K562 (cell line): ENCODE results near the gene RAB9B.

Experiments used
- HDGF ChIP-seq: fragments of 450-650 bp; IDR thresholded peaks from 2 replicates; pipeline ENCODE4 v1.6.1; 2016
- NCOA1 ChIP-seq: fragments of 450-650 bp; IDR thresholded peaks from 2 replicates; pipeline ENCODE4 v1.6.1; 2016; ENCODE audit warnings: low read depth
- NFE2 ChIP-seq: IDR thresholded peaks from 2 replicates; pipeline ENCODE4 v1.6.1; 2014; ENCODE audit warnings: antibody characterized with exemption, low read depth
- POLR2AphosphoS5 ChIP-seq: IDR thresholded peaks from 2 replicates; pipeline ENCODE4 v1.6.1; 2011; ENCODE audit warnings: mild to moderate bottlenecking, low read depth, low read length, moderate library complexity; ENCODE audit not compliant: control insufficient read depth, insufficient read depth
- PRPF4 ChIP-seq: fragments of 200-400 bp; formaldehyde crosslinking; IDR thresholded peaks from one replicate; pipeline ENCODE4 v1.6.1; 2017; ENCODE audit warnings: low read length, low read depth, mild to moderate bottlenecking; ENCODE audit not compliant: insufficient read depth, poor library complexity, severe bottlenecking
- RAD21 ChIP-seq, 2 experiments: fragments of 250-450 bp in 1 of 2; fragments of 450-650 bp in 1 of 2; sonication (Bioruptor Pico) in 1 of 2; formaldehyde crosslinking in 1 of 2; IDR thresholded peaks in 1 of 2; conservative IDR thresholded peaks in 1 of 2; 2 replicates each; pipeline versions ENCODE4 v1.4.0 to v1.8.0; 2020 to 2022; ENCODE audit warnings: mild to moderate bottlenecking in 2 of 2, moderate library complexity in 1 of 2
- SP2 ChIP-seq: IDR thresholded peaks from 2 replicates; pipeline ENCODE4 v1.6.1; 2011; ENCODE audit warnings: mild to moderate bottlenecking, low read depth, low read length, moderate library complexity; ENCODE audit not compliant: poor library complexity, severe bottlenecking; ENCODE audit errors: extremely low read depth
- TFAP4 ChIP-seq: sonication (generic); formaldehyde crosslinking; IDR thresholded peaks from 2 replicates; pipeline ENCODE4 v1.8.0; 2022; ENCODE audit warnings: missing genetic modification reagents, mild to moderate bottlenecking, moderate library complexity, borderline replicate concordance
- TRIM28 ChIP-seq: fragments of 450-650 bp; IDR thresholded peaks from 2 replicates; pipeline ENCODE4 v1.6.1; 2017
- TF ChIP-seq, protein P1 (sequence below): fragments of 250-450 bp; sonication (Bioruptor Pico); IDR thresholded peaks from 2 replicates; pipeline ENCODE4 v1.8.0; 2021; ENCODE audit warnings: moderate library complexity, mild to moderate bottlenecking, inconsistent platforms
- TF ChIP-seq, protein P2 (sequence below), 3 experiments: IDR thresholded peaks in 2 of 3; conservative IDR thresholded peaks in 1 of 3; 2 replicates each; pipeline ENCODE4 v1.5.1; 2011 to 2012; ENCODE audit warnings: low read length in 3 of 3, mild to moderate bottlenecking in 3 of 3, control low read depth in 2 of 3, improper control_type of control experiment in 1 of 3, inconsistent platforms in 1 of 3, low read depth in 1 of 3, mixed read lengths in 1 of 3, moderate library complexity in 1 of 3; ENCODE audit not compliant: insufficient read depth in 2 of 3

GRCh38 chrX:103839404-103839803 lies 7.3 kb upstream of the RAB9B start:
- TF ChIP-seq TRIM28 = no peak
- no peak for TF ChIP-seq POLR2AphosphoS5
- TF ChIP-seq PRPF4 = no peak
- no peak for TF ChIP-seq NCOA1
- no peak for TF ChIP-seq HDGF
- TF ChIP-seq TFAP4 (CRISPR knock-in tag) = no peak
- TF ChIP-seq, protein P1, sequence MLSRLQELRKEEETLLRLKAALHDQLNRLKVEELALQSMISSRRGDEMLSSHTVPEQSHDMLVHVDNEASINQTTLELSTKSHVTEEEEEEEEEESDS (CRISPR knock-in tag) = no peak
- no peak for TF ChIP-seq SP2
- no peak for TF ChIP-seq RAD21 (CRISPR knock-in tag; conservative IDR thresholded peaks at IDR 0.05 in 1 of 2, IDR thresholded peaks at IDR 0.05 in 1 of 2)
- TF ChIP-seq, protein P2, sequence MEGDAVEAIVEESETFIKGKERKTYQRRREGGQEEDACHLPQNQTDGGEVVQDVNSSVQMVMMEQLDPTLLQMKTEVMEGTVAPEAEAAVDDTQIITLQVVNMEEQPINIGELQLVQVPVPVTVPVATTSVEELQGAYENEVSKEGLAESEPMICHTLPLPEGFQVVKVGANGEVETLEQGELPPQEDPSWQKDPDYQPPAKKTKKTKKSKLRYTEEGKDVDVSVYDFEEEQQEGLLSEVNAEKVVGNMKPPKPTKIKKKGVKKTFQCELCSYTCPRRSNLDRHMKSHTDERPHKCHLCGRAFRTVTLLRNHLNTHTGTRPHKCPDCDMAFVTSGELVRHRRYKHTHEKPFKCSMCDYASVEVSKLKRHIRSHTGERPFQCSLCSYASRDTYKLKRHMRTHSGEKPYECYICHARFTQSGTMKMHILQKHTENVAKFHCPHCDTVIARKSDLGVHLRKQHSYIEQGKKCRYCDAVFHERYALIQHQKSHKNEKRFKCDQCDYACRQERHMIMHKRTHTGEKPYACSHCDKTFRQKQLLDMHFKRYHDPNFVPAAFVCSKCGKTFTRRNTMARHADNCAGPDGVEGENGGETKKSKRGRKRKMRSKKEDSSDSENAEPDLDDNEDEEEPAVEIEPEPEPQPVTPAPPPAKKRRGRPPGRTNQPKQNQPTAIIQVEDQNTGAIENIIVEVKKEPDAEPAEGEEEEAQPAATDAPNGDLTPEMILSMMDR (IDR thresholded peaks at IDR 0.05 in 2 of 3, conservative IDR thresholded peaks at IDR 0.05 in 1 of 3; ENCODE audit: insufficient read depth in 2 of 3, low read depth in 1 of 3, low read length in 3 of 3) = no peak
- TF ChIP-seq NFE2 = no peak
